HFFc6 (cell line): ENCODE results near the gene CUX1. TPM values are rescaled to one million over a fixed set of nuclear protein-coding genes. Genes with fewer than 3 reads are reported as not detected.
A peak's percentile ranks its signal among the peaks of the same experiment; 100 is the strongest.

Experiments
- DNase-seq: peaks from one replicate; pipeline ENCODE4 v3.0.0-alpha.2; 2018
- H3K27ac Mint-ChIP-seq: 2 replicates; pipeline ENCODE4 v1.8.0; 2020; ENCODE audit warnings: mild to moderate bottlenecking, mixed read lengths
- H3K27me3 Mint-ChIP-seq: 2 replicates; pipeline ENCODE4 v1.8.0; 2021; ENCODE audit warnings: mild to moderate bottlenecking, moderate library complexity, mixed read lengths; ENCODE audit not compliant: insufficient read depth
- H3K36me3 Mint-ChIP-seq: 2 replicates; pipeline ENCODE4 v1.8.0; 2021; ENCODE audit warnings: low read depth, mixed read lengths
- H3K4me1 Mint-ChIP-seq: 2 replicates; pipeline ENCODE4 v1.8.0; 2020; ENCODE audit warnings: low read depth, mixed read lengths
- H3K4me3 Mint-ChIP-seq: 2 replicates; pipeline ENCODE4 v1.8.0; 2020; ENCODE audit warnings: mild to moderate bottlenecking, moderate library complexity, mixed read lengths
- H3K9me3 Mint-ChIP-seq: 2 replicates; pipeline ENCODE4 v1.8.0; 2020; ENCODE audit warnings: mild to moderate bottlenecking, mixed read lengths
- CTCF ChIP-seq: fragments of 200-600 bp; sonication (generic); IDR thresholded peaks from 2 replicates; pipeline ENCODE4 v1.5.0; 2021; ENCODE audit warnings: antibody characterized with exemption, mild to moderate bottlenecking
- total RNA-seq, 6 experiments: library from RNA; stranded (reverse); fragmentation: NEBNext Ultra II Directional; extraction: Animal tissue kit (Norgen Biotek cat#: 25700); gene quantifications; 2 replicates in 1 of 6; 3 replicates in 5 of 6; pipeline ENCODE4 v1.2.3, GENCODE V29; 2021

CUX1 gene
- total RNA-seq, 6 experiments from 2014 or later, result 46.9 to 64.2 (median 51.6) TPM

DNA sequence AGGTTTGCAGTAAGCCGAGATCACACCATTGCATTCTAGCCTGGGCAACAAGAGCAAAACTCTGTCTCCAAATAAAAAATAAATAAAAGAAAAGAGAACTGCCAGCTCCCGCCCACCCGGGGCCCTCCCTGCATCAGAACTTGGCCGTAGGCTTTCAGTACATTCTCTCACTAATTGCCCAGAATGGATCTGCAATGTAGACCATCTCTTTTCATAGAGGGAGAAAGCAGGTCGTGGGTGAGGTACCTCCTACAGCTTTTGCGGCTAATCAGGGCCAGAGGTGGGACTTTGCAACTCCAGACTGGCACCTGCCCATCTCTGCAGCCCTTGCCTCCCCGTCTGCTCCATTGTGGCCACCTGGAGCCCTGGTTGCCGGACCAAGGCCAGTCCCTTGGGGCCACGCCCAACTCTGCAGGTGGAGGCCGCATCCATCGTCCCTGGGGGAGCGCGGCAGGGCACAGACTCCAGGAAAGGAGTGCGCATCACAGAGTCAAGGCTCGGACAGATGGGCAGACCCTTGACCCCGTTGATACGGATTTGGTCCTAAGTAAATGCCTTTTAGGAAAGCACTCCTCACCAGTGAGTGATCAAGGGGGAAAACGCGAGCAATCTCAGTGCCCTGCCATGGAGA, 290.2 kb downstream of the CUX1 start:
- TF ChIP-seq CTCF, result no peak
- Mint-ChIP-seq H3K27me3 (no peaks in the 10 kb centered on the region), H3K27ac (no peak overlapping the region), H3K36me3 (peaks cover 24% of the 10 kb centered on the region), H3K9me3 (no peaks in the 10 kb centered on the region), H3K4me3 (no peak overlapping the region), H3K4me1 (no peaks in the 10 kb centered on the region)
- no peak for DNase-seq

GRCh38 chr7:102111061-102112041, 293.9 kb downstream of the CUX1 start:
- TF ChIP-seq CTCF, result no peak
- H3K4me3 Mint-ChIP-seq, result no peak overlapping the region
- peaks cover 21% of the 10 kb centered on the region for H3K36me3 Mint-ChIP-seq
- no peak overlapping the region for H3K27ac Mint-ChIP-seq
- DNase-seq, result no peak
- no peaks in the 10 kb centered on the region for H3K4me1 Mint-ChIP-seq
- no peaks in the 10 kb centered on the region for H3K9me3 Mint-ChIP-seq
- no peaks in the 10 kb centered on the region for H3K27me3 Mint-ChIP-seq

- H3K36me3 Mint-ChIP-seq, result peaks cover 23% of the 10 kb centered on the region
- no peak for TF ChIP-seq CTCF
- H3K4me3 Mint-ChIP-seq, result no peak overlapping the region
- no peaks in the 10 kb centered on the region for H3K9me3 Mint-ChIP-seq
- no peak overlapping the region for H3K27ac Mint-ChIP-seq
- no peaks in the 10 kb centered on the region; the same call in 1 of the 2 replicates for H3K27me3 Mint-ChIP-seq
- no peak for DNase-seq
- peaks cover 14% of the 10 kb centered on the region for H3K4me1 Mint-ChIP-seq
Measured at GRCh38 chr7:102115181-102115580, 297.8 kb downstream of the CUX1 start.

- Mint-ChIP-seq H3K27ac (no peak overlapping the region), H3K27me3 (no peaks in the 10 kb centered on the region; the same call in 1 of the 2 replicates), H3K4me1 (peaks cover 14% of the 10 kb centered on the region), H3K36me3 (peaks cover 23% of the 10 kb centered on the region), H3K9me3 (no peaks in the 10 kb centered on the region), H3K4me3 (no peak overlapping the region)
- TF ChIP-seq CTCF, result no peak
- no peak for DNase-seq
Measured at GRCh38 chr7:102115931-102116330, 298.5 kb downstream of the CUX1 start.

- Mint-ChIP-seq H3K4me1 (peaks cover 28% of the 10 kb centered on the region), H3K27me3 (no peaks in the 10 kb centered on the region; the same call in 1 of the 2 replicates), H3K27ac (peak overlapping the region; percentile 92), H3K36me3 (peaks cover 19% of the 10 kb centered on the region), H3K4me3 (peak overlapping the region; percentile 52), H3K9me3 (no peaks in the 10 kb centered on the region)
- TF ChIP-seq CTCF, result no peak
- peak; percentile 67 for DNase-seq
Measured at GRCh38 chr7:102117743-102118142, 300.3 kb downstream of the CUX1 start.
